Measurements from ENCODE around the gene ABCB9.

GRCh38 chr12:123010681-123011080 is 44.4 kb upstream of the ABCB9 start:
- TF ChIP-seq CTCF (IDR thresholded peaks at IDR 0.05) (no peak), EZH2 (IDR thresholded peaks at IDR 0.05) (no peak)

Measured in neural progenitor cell (in vitro differentiated cells).